AG09319 (cell line): ENCODE measurements around the gene RAD51B.
"Not testable (repeated sequence)": the region's sequence is repeated elsewhere in the genome, so short reads cannot be mapped to it uniquely, and the experiment has no call there.

Experiments
- DNase-seq: peaks from one replicate; pipeline ENCODE4 v3.0.0-alpha.2; 2010; ENCODE audit warnings: low read depth; ENCODE audit errors: extremely low read depth
- TF ChIP-seq, protein P1 (sequence below): IDR thresholded peaks from 2 replicates; pipeline ENCODE4 v1.5.1; 2011; ENCODE audit warnings: low read depth, mild to moderate bottlenecking, inconsistent platforms, low read length, moderate library complexity

RAD51B gene

DNA sequence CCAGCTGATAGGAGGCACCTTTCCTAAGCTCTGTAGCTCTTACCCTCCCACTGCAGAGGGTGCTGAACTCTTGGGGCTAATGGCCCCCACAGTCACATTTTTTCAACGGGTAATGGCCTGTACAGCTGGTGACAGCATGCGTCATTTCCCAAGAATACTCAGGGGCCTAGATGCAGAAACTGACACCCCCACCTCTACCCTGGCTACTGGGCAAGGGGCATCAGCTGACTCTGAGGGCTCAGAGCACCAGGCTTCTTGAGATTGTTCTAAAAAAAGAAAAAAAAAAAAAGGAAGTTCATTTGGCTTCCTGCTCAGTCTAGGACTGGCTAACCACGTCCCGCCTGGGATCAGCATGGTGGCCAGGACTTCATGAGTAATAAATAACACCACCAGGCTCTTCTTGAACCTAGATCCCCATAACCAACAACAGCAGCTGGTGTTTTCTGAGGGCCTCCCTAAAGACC, 938.1 kb downstream of the RAD51B start:
- TF ChIP-seq, protein P1, sequence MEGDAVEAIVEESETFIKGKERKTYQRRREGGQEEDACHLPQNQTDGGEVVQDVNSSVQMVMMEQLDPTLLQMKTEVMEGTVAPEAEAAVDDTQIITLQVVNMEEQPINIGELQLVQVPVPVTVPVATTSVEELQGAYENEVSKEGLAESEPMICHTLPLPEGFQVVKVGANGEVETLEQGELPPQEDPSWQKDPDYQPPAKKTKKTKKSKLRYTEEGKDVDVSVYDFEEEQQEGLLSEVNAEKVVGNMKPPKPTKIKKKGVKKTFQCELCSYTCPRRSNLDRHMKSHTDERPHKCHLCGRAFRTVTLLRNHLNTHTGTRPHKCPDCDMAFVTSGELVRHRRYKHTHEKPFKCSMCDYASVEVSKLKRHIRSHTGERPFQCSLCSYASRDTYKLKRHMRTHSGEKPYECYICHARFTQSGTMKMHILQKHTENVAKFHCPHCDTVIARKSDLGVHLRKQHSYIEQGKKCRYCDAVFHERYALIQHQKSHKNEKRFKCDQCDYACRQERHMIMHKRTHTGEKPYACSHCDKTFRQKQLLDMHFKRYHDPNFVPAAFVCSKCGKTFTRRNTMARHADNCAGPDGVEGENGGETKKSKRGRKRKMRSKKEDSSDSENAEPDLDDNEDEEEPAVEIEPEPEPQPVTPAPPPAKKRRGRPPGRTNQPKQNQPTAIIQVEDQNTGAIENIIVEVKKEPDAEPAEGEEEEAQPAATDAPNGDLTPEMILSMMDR, result no peak
- DNase-seq, result no peak

DNA sequence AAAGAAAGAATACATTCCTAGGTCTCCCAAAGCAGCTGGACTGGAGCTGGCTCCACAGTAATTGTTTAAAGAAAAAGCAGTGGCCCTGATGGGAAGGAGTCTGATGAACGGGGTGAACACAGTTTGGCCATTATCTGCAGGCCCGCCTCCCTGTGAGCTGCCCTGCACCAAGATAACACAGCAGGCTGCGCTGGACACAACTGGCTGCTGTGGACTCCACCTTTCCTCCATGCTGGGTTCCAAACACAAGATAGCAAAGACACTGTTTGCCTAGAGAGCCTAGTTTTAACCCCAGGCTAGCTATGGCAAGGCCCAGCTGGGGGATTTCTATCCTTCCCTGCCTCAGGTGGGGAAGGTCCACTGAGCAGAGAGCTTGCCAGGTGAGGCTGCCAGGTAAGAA, 938.7 kb downstream of the RAD51B start:
- TF ChIP-seq, protein P1, result no peak
- DNase-seq, result no peak

DNA sequence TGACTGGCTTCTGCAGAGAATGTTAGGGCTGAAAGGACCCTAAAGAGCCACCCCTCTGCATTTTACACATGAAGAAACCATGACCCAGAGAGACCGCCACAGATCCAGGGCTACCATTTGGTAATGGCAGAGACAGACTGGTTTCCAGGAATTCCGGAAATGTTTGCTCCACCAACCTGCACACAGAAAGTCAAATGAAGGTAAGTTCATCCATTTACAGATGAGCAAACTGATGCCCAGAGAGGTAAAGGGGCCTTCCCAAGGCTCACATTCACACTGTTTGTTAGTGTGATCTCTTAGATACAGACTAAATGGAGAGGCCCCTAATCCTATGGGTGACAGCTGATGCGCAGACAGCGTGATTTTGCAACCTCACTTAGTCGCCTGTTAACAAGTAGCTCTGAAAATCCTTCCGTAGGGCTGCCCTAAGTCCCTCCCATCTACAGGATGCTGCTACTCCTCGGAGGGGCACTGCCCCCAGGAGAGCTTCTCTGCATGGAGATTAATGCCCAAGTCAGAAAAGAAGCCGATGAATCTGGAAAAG, 939.5 kb downstream of the RAD51B start:
- DNase-seq, result no peak
- TF ChIP-seq, protein P1, result no peak

DNA sequence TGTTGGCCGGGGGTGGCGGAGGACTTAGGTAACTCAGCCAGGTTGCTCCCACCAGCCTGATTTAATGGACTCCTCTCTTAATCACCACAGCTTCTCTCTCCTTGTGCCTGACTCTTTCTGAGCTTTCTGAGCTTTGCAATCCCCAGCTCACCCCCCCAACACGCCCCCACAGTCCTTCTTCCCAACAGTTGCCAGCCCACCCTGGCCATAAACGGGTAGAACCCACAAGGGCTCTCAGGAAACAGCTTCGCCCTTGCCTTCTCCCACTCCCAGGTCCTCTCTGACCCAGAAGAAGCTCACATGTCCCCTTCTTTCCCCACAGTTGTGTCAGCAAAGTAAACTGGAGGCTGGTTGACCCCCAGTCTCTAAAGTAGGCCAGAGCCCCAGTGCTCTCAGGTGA, 940.4 kb downstream of the RAD51B start:
- TF ChIP-seq, protein P1, result no peak
- no peak for DNase-seq

DNA sequence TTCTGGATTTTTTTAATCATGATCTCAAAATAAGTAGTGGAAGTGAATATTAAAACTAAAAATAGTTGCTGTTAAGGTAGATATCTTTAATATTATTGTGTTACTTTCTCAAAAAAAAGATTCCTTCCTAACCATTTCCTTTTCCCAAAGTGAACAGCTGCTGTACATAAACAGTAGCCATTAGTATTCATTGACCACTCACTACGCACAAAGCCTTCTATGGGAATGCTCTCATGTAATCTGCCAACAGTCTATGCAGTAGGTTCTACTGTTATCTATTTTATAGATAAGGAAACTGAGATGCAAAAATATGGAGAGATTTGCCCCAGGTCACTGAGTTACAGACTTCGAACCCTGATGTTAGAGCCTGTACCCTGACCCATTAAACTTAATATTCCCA, 941.2 kb downstream of the RAD51B start:
- DNase-seq, result no peak
- TF ChIP-seq, protein P1, result no peak

DNA sequence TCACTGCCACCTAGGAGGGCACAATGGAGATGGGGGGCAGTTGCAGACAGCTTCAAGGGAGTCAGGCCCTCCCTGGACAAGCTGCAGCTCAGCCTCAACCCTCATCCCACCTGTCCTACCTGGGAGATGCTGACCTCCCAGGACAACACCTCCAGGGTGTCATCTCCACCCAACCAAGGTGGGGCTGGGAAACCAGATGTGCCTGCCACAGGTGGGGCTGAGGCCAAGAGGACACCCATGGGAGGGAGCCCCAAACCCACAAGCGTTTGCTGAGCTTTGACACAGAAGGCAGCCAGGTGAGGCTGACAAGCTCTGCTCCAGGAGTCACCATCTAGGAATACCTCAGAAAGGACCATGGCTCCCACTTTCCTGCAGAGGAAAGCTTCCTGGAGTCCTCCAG, 941.8 kb downstream of the RAD51B start:
- DNase-seq, result no peak
- TF ChIP-seq, protein P1, result no peak

DNA sequence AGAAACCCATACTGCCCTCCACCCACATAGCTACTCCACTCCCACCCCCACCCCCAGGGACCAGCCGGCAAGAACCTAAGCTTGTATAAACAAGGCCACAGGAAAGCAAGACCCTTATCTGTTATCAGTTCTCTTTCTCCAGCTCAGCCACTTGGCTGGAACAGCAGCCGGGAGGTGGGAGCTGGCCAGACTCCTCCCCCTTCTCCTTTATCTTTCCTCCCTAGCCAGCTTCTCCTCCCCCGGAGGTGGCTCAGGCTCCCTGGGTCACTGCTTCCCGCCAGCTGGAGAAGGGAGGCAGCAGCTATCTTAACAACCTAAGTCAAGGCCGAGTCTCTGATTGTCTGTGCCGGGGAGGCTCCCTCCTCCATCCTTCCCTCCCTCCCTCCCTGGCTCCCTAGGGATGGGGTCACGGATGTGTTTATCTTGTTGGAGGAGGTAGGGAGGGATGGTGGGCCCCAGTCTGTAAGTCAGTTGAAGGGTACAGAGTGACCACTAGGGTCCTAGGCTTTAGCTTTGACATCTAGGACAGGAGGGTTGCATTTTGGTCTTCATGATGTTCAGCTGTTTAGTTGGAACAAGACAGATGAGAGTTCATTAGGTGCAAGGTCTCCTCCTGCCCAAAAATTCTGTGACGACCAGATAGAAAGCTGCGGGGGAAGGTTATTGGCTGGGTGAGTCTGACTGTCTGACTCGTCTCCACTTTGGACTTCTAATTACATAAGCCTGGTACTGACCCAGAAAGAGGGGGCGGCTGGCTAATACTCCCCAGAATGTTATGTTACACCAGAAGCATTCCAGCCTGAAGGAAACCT, 943.6 kb downstream of the RAD51B start:
- TF ChIP-seq, protein P1, result no peak
- no peak for DNase-seq

DNA sequence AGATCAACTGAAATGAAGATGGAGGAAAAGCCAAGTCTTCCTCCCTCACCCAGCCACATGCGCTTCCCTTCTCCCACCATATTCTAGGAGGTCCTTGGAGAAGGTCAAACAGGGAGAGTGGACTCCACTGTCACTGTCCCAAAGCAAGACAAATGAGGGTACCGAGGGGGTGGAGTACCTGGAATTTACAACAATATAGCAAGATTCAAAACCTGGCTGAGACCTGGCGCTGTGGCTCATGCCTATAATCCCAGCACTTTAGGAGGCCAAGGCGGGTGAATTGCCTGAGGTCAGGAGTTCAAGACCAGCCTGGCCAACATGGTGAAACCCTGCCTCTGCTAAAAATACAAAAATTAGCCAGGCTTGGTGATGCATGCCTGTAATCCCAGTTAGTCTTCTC, 944.3 kb downstream of the RAD51B start:
- not testable (repeated sequence) for DNase-seq
